ENCODE data around the gene KIF6.

GRCh38 chr6:39302669-39303424 lies 422.4 kb downstream of the KIF6 start:
- TF ChIP-seq CTCF (IDR thresholded peaks at IDR 0.05) (peak; percentile 47 to 72 (median 60)), POLR2A (IDR thresholded peaks at IDR 0.05) (no peak)

Measured in uterus (tissue), 2 donors.